ENCODE measurements around the gene DDTL.
"Not testable (repeated sequence)": the region's sequence is repeated elsewhere in the genome, so short reads cannot be mapped to it uniquely, and the experiment has no call there.

Gene DDTL

GRCh38 chr22:23966568-23966967 is at the start of gene DDTL:
DDTL (plus strand) TSS chr22:23966888; CDS start chr22:23966915, 27 bp downstream.
- DNase-seq (ENCODE audit: low read depth in 2 of 2) = not testable (repeated sequence)

- DNase-seq (ENCODE audit: low read depth in 2 of 2) = not testable (repeated sequence)
Observed at GRCh38 chr22:23920267-23920611, 46.4 kb upstream of the DDTL start.

- not testable (repeated sequence) for DNase-seq (ENCODE audit: low read depth in 2 of 2)
Observed at GRCh38 chr22:23921586-23922201, 45.0 kb upstream of the DDTL start.

GRCh38 chr22:23922921-23923320 is 43.8 kb upstream of the DDTL start:
- DNase-seq (ENCODE audit: low read depth in 2 of 2) = no peak

- DNase-seq (ENCODE audit: low read depth in 2 of 2) = no peak
Observed at GRCh38 chr22:23925020-23925606, 41.6 kb upstream of the DDTL start.

- DNase-seq (ENCODE audit: low read depth in 2 of 2) = no peak
Observed at GRCh38 chr22:23926561-23926960, 40.1 kb upstream of the DDTL start.

GRCh38 chr22:23938328-23939016 is 28.2 kb upstream of the DDTL start:
- DNase-seq (ENCODE audit: low read depth in 2 of 2) = no peak

- DNase-seq (ENCODE audit: low read depth in 2 of 2) = no peak
Observed at GRCh38 chr22:23939017-23939357, 27.7 kb upstream of the DDTL start.

- DNase-seq (ENCODE audit: low read depth in 2 of 2) = not testable (repeated sequence)
Observed at GRCh38 chr22:23940166-23940565, 26.5 kb upstream of the DDTL start.

GRCh38 chr22:23947391-23947790 is 19.3 kb upstream of the DDTL start:
- not testable (repeated sequence) for DNase-seq (ENCODE audit: low read depth in 2 of 2)

GRCh38 chr22:23949764-23950163 is 16.9 kb upstream of the DDTL start:
- DNase-seq (ENCODE audit: low read depth in 2 of 2) = not testable (repeated sequence)

- not testable (repeated sequence) for DNase-seq (ENCODE audit: low read depth in 2 of 2)
Observed at GRCh38 chr22:23951383-23951782, 15.3 kb upstream of the DDTL start.

- not testable (repeated sequence) for DNase-seq (ENCODE audit: low read depth in 2 of 2)
Observed at GRCh38 chr22:23952794-23953405, 13.8 kb upstream of the DDTL start.

- not testable (repeated sequence) for DNase-seq (ENCODE audit: low read depth in 2 of 2)
Observed at GRCh38 chr22:23953485-23953884, 13.2 kb upstream of the DDTL start.

- DNase-seq (ENCODE audit: low read depth in 2 of 2) = not testable (repeated sequence)
Observed at GRCh38 chr22:23954193-23954990, 12.3 kb upstream of the DDTL start.

GRCh38 chr22:23954991-23955305 is 11.7 kb upstream of the DDTL start:
- DNase-seq (ENCODE audit: low read depth in 2 of 2) = not testable (repeated sequence)

- not testable (repeated sequence) for DNase-seq (ENCODE audit: low read depth in 2 of 2)
Observed at GRCh38 chr22:23955886-23956285, 10.8 kb upstream of the DDTL start.

- peak; percentile 63 to 77 for DNase-seq (ENCODE audit: low read depth in 2 of 2)
Observed at GRCh38 chr22:23956301-23956900, 10.3 kb upstream of the DDTL start.

GRCh38 chr22:23961084-23961771 is 5.5 kb upstream of the DDTL start, which contains the start of gene GSTT2B:
GSTT2B (minus strand) TSS chr22:23961195; CDS start chr22:23961131, 64 bp downstream.
- DNase-seq (ENCODE audit: low read depth in 2 of 2) = not testable (repeated sequence)

GRCh38 chr22:23966094-23966493 is 594 bp upstream of the DDTL start:
- DNase-seq (ENCODE audit: low read depth in 2 of 2) = not testable (repeated sequence)

- no peak for DNase-seq (ENCODE audit: low read depth in 2 of 2)
Observed at GRCh38 chr22:23969071-23969470, 2.4 kb downstream of the DDTL start.

Data from stimulated activated CD4-positive, alpha-beta T cell treated with anti-CD3 and anti-CD28 coated beads, Interleukin-4, amount 100 ng/mL, for 48 hours (primary cell).